ENCODE measurements around the gene CCNY.

DNA sequence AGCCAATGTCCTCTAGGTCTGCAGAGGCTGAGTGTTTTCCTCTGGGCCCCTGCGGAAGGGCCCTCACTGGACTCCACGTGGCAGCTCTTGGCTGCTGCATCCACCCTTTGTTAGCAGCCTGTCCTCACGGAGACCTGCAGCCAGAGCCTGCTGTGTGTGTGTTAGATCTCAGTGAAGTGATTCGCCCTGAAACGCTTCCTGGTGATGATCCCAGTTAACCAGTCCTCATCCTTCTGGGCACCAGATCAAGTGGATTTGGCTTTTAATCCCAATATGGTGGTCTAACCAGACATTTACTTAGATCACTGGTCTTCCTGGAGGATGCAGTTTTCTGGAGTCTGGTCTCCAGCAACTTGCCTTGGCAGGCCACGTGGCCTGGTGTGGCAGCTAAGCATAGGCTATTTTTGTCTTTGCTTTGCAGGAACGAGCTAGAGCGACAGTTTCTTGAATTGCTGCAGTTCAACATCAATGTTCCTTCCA lies 229.3 kb downstream of the CCNY start:
- no peak for TF ChIP-seq POLR2AphosphoS5 (IDR thresholded peaks at IDR 0.05; ENCODE audit: low read depth, low read length)
- TF ChIP-seq POLR2A (IDR thresholded peaks at IDR 0.05; ENCODE audit: low read depth, low read length), result no peak
- no peak for TF ChIP-seq TAF1 (IDR thresholded peaks at IDR 0.05; ENCODE audit: borderline replicate concordance, low read depth, low read length)
